GM23338 (cell line): Measurements from ENCODE around the gene CSTA.

ENCODE experiments used
- EZH2 ChIP-seq: fragments of 200-600 bp; sonication (generic); IDR thresholded peaks from one replicate; pipeline ENCODE4 v1.8.0; 2017; ENCODE audit warnings: antibody characterized with exemption, mild to moderate bottlenecking, low read depth; ENCODE audit not compliant: unreplicated experiment
- REST ChIP-seq: IDR thresholded peaks from one replicate; pipeline ENCODE4 v1.6.1; 2018; ENCODE audit warnings: antibody characterized with exemption; ENCODE audit not compliant: unreplicated experiment
- TF ChIP-seq, protein P1 (sequence below), 2 experiments: fragments of 200-600 bp in 1 of 2; sonication (generic) in 1 of 2; conservative IDR thresholded peaks; 2 replicates each; pipeline versions ENCODE4 v1.5.1 to v1.6.1; 2016 to 2017; ENCODE audit warnings: antibody characterized with exemption in 2 of 2, low read depth in 2 of 2, mild to moderate bottlenecking in 2 of 2, moderate library complexity in 1 of 2

DNA sequence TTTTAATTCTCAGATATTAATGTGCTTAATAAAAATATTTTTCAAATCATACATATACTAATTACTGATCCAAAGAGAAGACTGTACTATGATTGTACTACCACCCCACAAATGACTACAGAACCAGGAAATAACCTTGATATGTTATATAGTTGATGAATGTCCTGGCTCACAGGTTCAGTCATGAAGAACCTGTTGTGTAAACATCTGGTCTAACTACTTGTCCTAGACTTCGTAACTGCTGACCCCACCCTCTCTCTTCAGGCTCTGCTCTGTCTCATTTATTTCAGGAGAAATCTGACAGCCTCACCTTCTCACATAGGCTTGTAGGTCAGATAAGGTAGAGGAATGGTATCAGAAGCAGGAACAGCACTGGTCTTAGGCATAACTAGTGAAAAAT lies 14.7 kb upstream of the CSTA start:
- TF ChIP-seq REST = no peak
- TF ChIP-seq, protein P1, sequence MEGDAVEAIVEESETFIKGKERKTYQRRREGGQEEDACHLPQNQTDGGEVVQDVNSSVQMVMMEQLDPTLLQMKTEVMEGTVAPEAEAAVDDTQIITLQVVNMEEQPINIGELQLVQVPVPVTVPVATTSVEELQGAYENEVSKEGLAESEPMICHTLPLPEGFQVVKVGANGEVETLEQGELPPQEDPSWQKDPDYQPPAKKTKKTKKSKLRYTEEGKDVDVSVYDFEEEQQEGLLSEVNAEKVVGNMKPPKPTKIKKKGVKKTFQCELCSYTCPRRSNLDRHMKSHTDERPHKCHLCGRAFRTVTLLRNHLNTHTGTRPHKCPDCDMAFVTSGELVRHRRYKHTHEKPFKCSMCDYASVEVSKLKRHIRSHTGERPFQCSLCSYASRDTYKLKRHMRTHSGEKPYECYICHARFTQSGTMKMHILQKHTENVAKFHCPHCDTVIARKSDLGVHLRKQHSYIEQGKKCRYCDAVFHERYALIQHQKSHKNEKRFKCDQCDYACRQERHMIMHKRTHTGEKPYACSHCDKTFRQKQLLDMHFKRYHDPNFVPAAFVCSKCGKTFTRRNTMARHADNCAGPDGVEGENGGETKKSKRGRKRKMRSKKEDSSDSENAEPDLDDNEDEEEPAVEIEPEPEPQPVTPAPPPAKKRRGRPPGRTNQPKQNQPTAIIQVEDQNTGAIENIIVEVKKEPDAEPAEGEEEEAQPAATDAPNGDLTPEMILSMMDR (conservative IDR thresholded peaks at IDR 0.05; ENCODE audit: low read depth in 2 of 2) = no peak
- no peak for TF ChIP-seq EZH2
